ENCODE results near the gene MTF2. TPM values are rescaled to one million over a fixed set of nuclear protein-coding genes. Genes with fewer than 3 reads are reported as not detected.

The MTF2 gene
- total RNA-seq, 1 experiment from 2014 or later = 110 TPM

DNA sequence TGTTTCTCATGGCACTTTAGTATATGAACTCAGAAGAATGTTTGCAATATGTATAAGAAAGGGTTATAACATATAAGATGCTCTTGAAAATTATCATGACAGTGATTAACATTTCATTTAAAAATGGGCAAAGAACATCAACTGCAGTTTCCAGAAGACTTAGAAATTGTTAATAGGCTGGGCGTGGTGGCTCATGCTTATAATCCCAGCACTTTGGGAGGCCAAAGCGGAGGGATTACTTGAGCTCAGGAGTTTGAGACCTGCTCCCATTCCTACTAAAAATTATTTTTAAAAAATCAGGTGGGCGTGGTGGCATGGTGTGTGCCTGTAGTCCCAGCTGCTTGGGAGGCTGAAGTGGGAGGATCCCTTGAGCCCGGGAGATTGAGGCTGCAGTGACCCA is 23.1 kb downstream of the MTF2 start:
- no CpG with 5 or more reads among the region's 4 CpGs for WGBS (ENCODE audit: extremely low coverage, insufficient read length, low lambda C conversion rate)
- no peaks in the 10 kb centered on the region for H4K20me1 ChIP-seq (ENCODE audit: control insufficient read depth, insufficient read depth, insufficient read length)

More for the DNA sequence above, 23.1 kb downstream of the MTF2 start:
- H3K4me1 Mint-ChIP-seq = peaks cover 39 to 51% of the 10 kb centered on the region in 2 experiments
- Histone ChIP-seq H3K4me2 (ENCODE audit: insufficient read depth, insufficient read length, low read length) (no peak overlapping the region), H3K79me2 (ENCODE audit: insufficient read depth, low read length) (peaks cover 63% of the 10 kb centered on the region), H3T11ph (ENCODE audit: low read length) (no peak overlapping the region), H2BK20ac (ENCODE audit: low read depth, low read length, poor library complexity, severe bottlenecking) (no peak overlapping the region), H3K14ac (ENCODE audit: insufficient read depth, low read length) (no peak overlapping the region), H4K5ac (ENCODE audit: insufficient read length, low read depth, low read length) (no peak overlapping the region), H3K9me3 (ENCODE audit: control insufficient read depth, low read depth, low read length) (no peaks in the 10 kb centered on the region), H3K9ac (ENCODE audit: extremely low read depth, insufficient read length, low read length) (no peak overlapping the region), H3K4ac (ENCODE audit: low read depth, low read length) (no peak overlapping the region), H2AFZ (ENCODE audit: low read length) (no peak overlapping the region), H4K91ac (ENCODE audit: insufficient read length, low read depth, low read length) (no peak overlapping the region), H3K23ac (ENCODE audit: insufficient read length, low read depth, low read length) (no peak overlapping the region), H3K27ac (ENCODE audit: insufficient read length, low read depth, low read length) (no peak overlapping the region), H3K18ac (ENCODE audit: insufficient read length, low read depth, low read length) (no peak overlapping the region), H3K4me1 (ENCODE audit: insufficient read depth, low read length) (no peaks in the 10 kb centered on the region; the same call in 1 of the 2 replicates), H3K23me2 (ENCODE audit: insufficient read length, low read depth, low read length, poor library complexity, severe bottlenecking) (no peaks in the 10 kb centered on the region), H4K8ac (replicated peaks; ENCODE audit: insufficient read length, low read depth, low read length) (no peak overlapping the region), H2BK120ac (ENCODE audit: low read depth, low read length, poor library complexity, severe bottlenecking) (no peak overlapping the region), H2BK12ac (ENCODE audit: insufficient read length, low read depth, low read length) (no peak overlapping the region), H2AK5ac (ENCODE audit: insufficient read length, low read length) (no peak overlapping the region), H2BK15ac (ENCODE audit: low read depth, low read length) (no peak overlapping the region), H3K56ac (ENCODE audit: insufficient read length, low read depth, low read length) (no peak overlapping the region), H2BK5ac (ENCODE audit: insufficient read length, low read length) (no peak overlapping the region), H3K27me3 (ENCODE audit: insufficient read depth, low read length) (no peaks in the 10 kb centered on the region), H3K79me1 (ENCODE audit: insufficient read depth, low read depth, low read length, poor library complexity, severe bottlenecking) (no peaks in the 10 kb centered on the region)
- peak overlapping the region; percentile 39 to 72 (median 63); a peak in 5 of 7 replicates for H3K27ac Mint-ChIP-seq
- no peaks in the 10 kb centered on the region for H3K27me3 Mint-ChIP-seq (ENCODE audit: low read depth)
- no peak for DNase-seq
- no peak overlapping the region for H3K4me3 Mint-ChIP-seq
- H3K9me3 Mint-ChIP-seq = peaks cover 5 to 7% of the 10 kb centered on the region in 2 experiments; a peak in 1 of 5 replicates
- peaks cover 34 to 43% (median 43%) of the 10 kb centered on the region in 3 experiments for H3K36me3 Mint-ChIP-seq (ENCODE audit: insufficient read depth in 1 of 3, low read depth in 3 of 3)
- TF ChIP-seq, protein P1, sequence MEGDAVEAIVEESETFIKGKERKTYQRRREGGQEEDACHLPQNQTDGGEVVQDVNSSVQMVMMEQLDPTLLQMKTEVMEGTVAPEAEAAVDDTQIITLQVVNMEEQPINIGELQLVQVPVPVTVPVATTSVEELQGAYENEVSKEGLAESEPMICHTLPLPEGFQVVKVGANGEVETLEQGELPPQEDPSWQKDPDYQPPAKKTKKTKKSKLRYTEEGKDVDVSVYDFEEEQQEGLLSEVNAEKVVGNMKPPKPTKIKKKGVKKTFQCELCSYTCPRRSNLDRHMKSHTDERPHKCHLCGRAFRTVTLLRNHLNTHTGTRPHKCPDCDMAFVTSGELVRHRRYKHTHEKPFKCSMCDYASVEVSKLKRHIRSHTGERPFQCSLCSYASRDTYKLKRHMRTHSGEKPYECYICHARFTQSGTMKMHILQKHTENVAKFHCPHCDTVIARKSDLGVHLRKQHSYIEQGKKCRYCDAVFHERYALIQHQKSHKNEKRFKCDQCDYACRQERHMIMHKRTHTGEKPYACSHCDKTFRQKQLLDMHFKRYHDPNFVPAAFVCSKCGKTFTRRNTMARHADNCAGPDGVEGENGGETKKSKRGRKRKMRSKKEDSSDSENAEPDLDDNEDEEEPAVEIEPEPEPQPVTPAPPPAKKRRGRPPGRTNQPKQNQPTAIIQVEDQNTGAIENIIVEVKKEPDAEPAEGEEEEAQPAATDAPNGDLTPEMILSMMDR (conservative IDR thresholded peaks at IDR 0.05) = no peak
